Breast epithelium (tissue), 3 donors: ENCODE data around the gene OAS1.

Experiments
- POLR2A ChIP-seq: fragments of 450-650 bp; IDR thresholded peaks from one replicate; pipeline ENCODE4 v1.6.1; 2016; ENCODE audit warnings: antibody characterized with exemption, mild to moderate bottlenecking, moderate library complexity
- TF ChIP-seq, protein P1 (sequence below), 3 donors: fragments of 450-650 bp; IDR thresholded peaks; one replicate each; pipeline ENCODE4 v1.5.1; 2016 to 2017; ENCODE audit warnings: antibody characterized with exemption in 3 of 3, mild to moderate bottlenecking in 3 of 3, moderate library complexity in 3 of 3

- TF ChIP-seq POLR2A, result no peak
- TF ChIP-seq, protein P1, sequence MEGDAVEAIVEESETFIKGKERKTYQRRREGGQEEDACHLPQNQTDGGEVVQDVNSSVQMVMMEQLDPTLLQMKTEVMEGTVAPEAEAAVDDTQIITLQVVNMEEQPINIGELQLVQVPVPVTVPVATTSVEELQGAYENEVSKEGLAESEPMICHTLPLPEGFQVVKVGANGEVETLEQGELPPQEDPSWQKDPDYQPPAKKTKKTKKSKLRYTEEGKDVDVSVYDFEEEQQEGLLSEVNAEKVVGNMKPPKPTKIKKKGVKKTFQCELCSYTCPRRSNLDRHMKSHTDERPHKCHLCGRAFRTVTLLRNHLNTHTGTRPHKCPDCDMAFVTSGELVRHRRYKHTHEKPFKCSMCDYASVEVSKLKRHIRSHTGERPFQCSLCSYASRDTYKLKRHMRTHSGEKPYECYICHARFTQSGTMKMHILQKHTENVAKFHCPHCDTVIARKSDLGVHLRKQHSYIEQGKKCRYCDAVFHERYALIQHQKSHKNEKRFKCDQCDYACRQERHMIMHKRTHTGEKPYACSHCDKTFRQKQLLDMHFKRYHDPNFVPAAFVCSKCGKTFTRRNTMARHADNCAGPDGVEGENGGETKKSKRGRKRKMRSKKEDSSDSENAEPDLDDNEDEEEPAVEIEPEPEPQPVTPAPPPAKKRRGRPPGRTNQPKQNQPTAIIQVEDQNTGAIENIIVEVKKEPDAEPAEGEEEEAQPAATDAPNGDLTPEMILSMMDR (IDR thresholded peaks at IDR 0.05), result no peak
Observed at GRCh38 chr12:112945515-112945914, 38.8 kb downstream of the OAS1 start.
